SK-N-SH (cell line): ENCODE data around the gene KRT75. TPM values are rescaled to one million over a fixed set of nuclear protein-coding genes. Genes with fewer than 3 reads are reported as not detected.

ENCODE experiments used
- CTCF ChIA-PET: fragments of 300-600, 350-600 bp; formaldehyde crosslinking; extraction: SDS; loops from one replicate; lab custom pipeline; 2021; lab: Yijun Ruan, JAX
- POLR2A ChIA-PET: fragments of 350-600 bp; sonication (Branson Sonifier 250); formaldehyde crosslinking; extraction: SDS; loops from one replicate; lab custom pipeline; 2020; ENCODE audit warnings: antibody characterized with exemption, inconsistent platforms; lab: Yijun Ruan, JAX
- DNase-seq: peaks from one replicate; pipeline ENCODE4 v3.0.0; 2012
- H2AFZ ChIP-seq: fragments of 200-600 bp; sonication (generic); 2 replicates; pipeline ENCODE4 v1.8.1; 2016; ENCODE audit warnings: antibody characterized with exemption, mild to moderate bottlenecking, low read depth
- H3F3A ChIP-seq: fragments of 200-600 bp; sonication (generic); replicated peaks from 2 replicates; pipeline ENCODE3; 2016; ENCODE audit warnings: antibody characterized with exemption, mild to moderate bottlenecking; ENCODE audit not compliant: insufficient read depth
- H3K27ac ChIP-seq, 2 experiments: fragments of 200-500 bp in 1 of 2; fragments of 200-600 bp in 1 of 2; sonication (Bioruptor generic) in 1 of 2; sonication (generic), shearing (Covaris generic) in 1 of 2; 2 replicates each; pipeline versions ENCODE4 v1.5.1 to v1.6.1; 2014 to 2016; ENCODE audit warnings: low read depth in 2 of 2, inconsistent platforms in 1 of 2, low read length in 1 of 2, mild to moderate bottlenecking in 1 of 2, mixed read lengths in 1 of 2
- H3K27me3 ChIP-seq: fragments of 200-600 bp; sonication (generic), shearing (Covaris generic); 2 replicates; pipeline ENCODE4 v1.6.1; 2016; ENCODE audit warnings: mixed run types; ENCODE audit not compliant: insufficient read depth
- H3K36me3 ChIP-seq, 2 experiments: fragments of 200-500 bp in 1 of 2; fragments of 200-600 bp in 1 of 2; sonication (Bioruptor generic) in 1 of 2; sonication (generic) in 1 of 2; replicated peaks in 1 of 2; 2 replicates each; pipeline versions ENCODE3 to v1.5.1; 2014 to 2016; ENCODE audit warnings: low read length in 1 of 2, mild to moderate bottlenecking in 1 of 2; ENCODE audit not compliant: insufficient read depth in 2 of 2, control insufficient read depth in 1 of 2
- H3K4me1 ChIP-seq, 2 experiments: fragments of 200-500 bp in 1 of 2; fragments of 200-600 bp in 1 of 2; sonication (Bioruptor generic) in 1 of 2; sonication (generic), shearing (Covaris generic) in 1 of 2; 2 replicates each; pipeline versions ENCODE4 v1.5.1 to v1.6.1; 2014 to 2016; ENCODE audit warnings: low read depth in 1 of 2, low read length in 1 of 2, mixed run types in 1 of 2; ENCODE audit not compliant: insufficient read depth in 2 of 2, control insufficient read depth in 1 of 2
- H3K4me2 ChIP-seq: fragments of 200-600 bp; sonication (generic), shearing (Covaris generic); 2 replicates; pipeline ENCODE4 v1.6.1; 2017; ENCODE audit warnings: mixed run types
- H3K4me3 ChIP-seq, 2 experiments: fragments of 200-500 bp in 1 of 2; fragments of 200-600 bp in 1 of 2; sonication (Bioruptor generic) in 1 of 2; sonication (generic), shearing (Covaris generic) in 1 of 2; 2 replicates each; pipeline versions ENCODE4 v1.5.1 to v1.8.1; 2014 to 2016; ENCODE audit warnings: low read depth in 2 of 2, inconsistent platforms in 1 of 2, low read length in 1 of 2, mild to moderate bottlenecking in 1 of 2, mixed read lengths in 1 of 2, moderate library complexity in 1 of 2
- H3K79me2 ChIP-seq: fragments of 200-600 bp; sonication (generic); 2 replicates; pipeline ENCODE4 v1.8.1; 2017; ENCODE audit warnings: mild to moderate bottlenecking; ENCODE audit not compliant: insufficient read depth
- H3K9ac ChIP-seq: fragments of 200-600 bp; sonication (generic); 2 replicates; pipeline ENCODE4 v1.6.1; 2017; ENCODE audit warnings: mixed run types
- H3K9me2 ChIP-seq: fragments of 200-600 bp; sonication (generic); 2 replicates; pipeline ENCODE4 v1.6.1; 2017; ENCODE audit warnings: mixed run types
- H3K9me3 ChIP-seq: fragments of 200-600 bp; sonication (generic); 2 replicates; pipeline ENCODE4 v1.6.1; 2017; ENCODE audit warnings: mixed run types, mild to moderate bottlenecking, moderate library complexity
- H4K20me1 ChIP-seq: fragments of 200-600 bp; sonication (generic); 2 replicates; pipeline ENCODE4 v1.6.1; 2017; ENCODE audit warnings: mild to moderate bottlenecking, mixed run types; ENCODE audit not compliant: insufficient read depth
- ELF1 ChIP-seq: IDR thresholded peaks from 2 replicates; pipeline ENCODE4 v1.4.0; 2012
- EP300 ChIP-seq, 2 experiments: IDR thresholded peaks; 2 replicates each; pipeline versions ENCODE4 v1.4.0 to v1.6.1; 2012; ENCODE audit warnings: borderline replicate concordance in 1 of 2, low read depth in 1 of 2, low read length in 1 of 2
- EZH2phosphoT487 ChIP-seq: fragments of 200-600 bp; sonication (generic); IDR thresholded peaks from 2 replicates; pipeline ENCODE4 v1.6.1; 2017; ENCODE audit warnings: low read depth, mixed run types, mild to moderate bottlenecking, antibody characterized with exemption, moderate library complexity, borderline replicate concordance
- FOXM1 ChIP-seq: IDR thresholded peaks from 2 replicates; pipeline ENCODE4 v1.4.0; 2012; ENCODE audit warnings: low read depth, mild to moderate bottlenecking
- GABPA ChIP-seq: IDR thresholded peaks from 2 replicates; pipeline ENCODE4 v1.4.0; 2012; ENCODE audit warnings: low read depth, mild to moderate bottlenecking
- MXI1 ChIP-seq: IDR thresholded peaks from 2 replicates; pipeline ENCODE4 v1.6.1; 2012; ENCODE audit warnings: mild to moderate bottlenecking, low read depth, low read length, improper control_type of control experiment
- NFIC ChIP-seq: IDR thresholded peaks from 2 replicates; pipeline ENCODE4 v1.4.0; 2012; ENCODE audit warnings: borderline replicate concordance
- NRF1 ChIP-seq: IDR thresholded peaks from 2 replicates; pipeline ENCODE4 v1.6.1; 2012; ENCODE audit warnings: low read depth, mild to moderate bottlenecking, low read length
- PBX3 ChIP-seq: IDR thresholded peaks from 2 replicates; pipeline ENCODE4; 2012
- POLR2AphosphoS5 ChIP-seq: IDR thresholded peaks from 2 replicates; pipeline ENCODE4 v1.6.1; 2012; ENCODE audit warnings: low read depth, low read length
- RAD21 ChIP-seq: IDR thresholded peaks from 2 replicates; pipeline ENCODE4 v1.6.1; 2012; ENCODE audit warnings: mild to moderate bottlenecking, low read length
- RFX5 ChIP-seq: IDR thresholded peaks from 2 replicates; pipeline ENCODE4 v1.6.1; 2012; ENCODE audit warnings: mild to moderate bottlenecking, improper control_type of control experiment, low read length
- SIN3A ChIP-seq: IDR thresholded peaks from 2 replicates; pipeline ENCODE4 v1.6.1; 2012; ENCODE audit warnings: low read depth, mild to moderate bottlenecking, low read length, moderate library complexity, borderline replicate concordance
- SMC3 ChIP-seq: IDR thresholded peaks from 2 replicates; pipeline ENCODE4 v1.6.1; 2012; ENCODE audit warnings: low read depth, low read length, improper control_type of control experiment
- TAF1 ChIP-seq: IDR thresholded peaks from 2 replicates; pipeline ENCODE4 v1.6.1; 2012; ENCODE audit warnings: low read depth, mild to moderate bottlenecking, low read length, moderate library complexity, borderline replicate concordance
- TCF12 ChIP-seq: IDR thresholded peaks from 2 replicates; pipeline ENCODE4 v1.4.0; 2012
- USF1 ChIP-seq: IDR thresholded peaks from 2 replicates; pipeline ENCODE4 v1.4.0; 2012; ENCODE audit warnings: low read depth, borderline replicate concordance
- USF2 ChIP-seq: fragments of 150-350 bp; IDR thresholded peaks from 2 replicates; pipeline ENCODE4 v1.6.1; 2017; ENCODE audit warnings: antibody characterized with exemption, low read length, low read depth, borderline replicate concordance
- ZBTB33 ChIP-seq: IDR thresholded peaks from 2 replicates; pipeline ENCODE4 v1.4.0; 2012; ENCODE audit warnings: low read depth, borderline replicate concordance
- WGBS: methylation state at CpG from one replicate; pipeline ENCODE4 v1.1.6; 2017; ENCODE audit warnings: low lambda C conversion rate; 5-methylcytosine and 5-hydroxymethylcytosine counted together
- polyA plus RNA-seq, 3 experiments: library from polyadenylated mRNA; depleted of rRNA; stranded (reverse); fragments of >200 nt; gene quantifications; 2 replicates each; pipeline ENCODE4 v1.2.3, GENCODE V29; 2012

Gene KRT75
- polyA plus RNA-seq, 1 of the 3 experiments (the other 2 are of a cell fraction): not detected

GRCh38 chr12:52423035-52423434 is 11.1 kb downstream of the KRT75 start:
- H3K27ac ChIP-seq: no peak overlapping the region
- peaks cover 28% of the 10 kb centered on the region; the same call in 1 of the 2 replicates for H3K27me3 ChIP-seq
- CTCF ChIA-PET: interaction anchor here (1.0 to 1.2 kb wide), 2 partner anchors 9 to 32 kb away, joined by 3 read pairs; no protein-coding TSS in a partner anchor
- POLR2A ChIA-PET: no interaction called here
- DNase-seq: no peak
- H3K79me2 ChIP-seq: no peaks in the 10 kb centered on the region
- no peaks in the 10 kb centered on the region for H3K9me2 ChIP-seq
- no peak overlapping the region for H2AFZ ChIP-seq
- no peak overlapping the region for H3K9ac ChIP-seq
- no peaks in the 10 kb centered on the region for H3K9me3 ChIP-seq
- H3F3A ChIP-seq: no peaks in the 10 kb centered on the region
- WGBS: 26% methylated on average over 6 of the region's 6 CpGs
- no peak overlapping the region for H3K4me2 ChIP-seq
- H3K4me1 ChIP-seq: no peaks in the 10 kb centered on the region
- H3K36me3 ChIP-seq: no peaks in the 10 kb centered on the region
- no peaks in the 10 kb centered on the region for H4K20me1 ChIP-seq
- TF ChIP-seq TAF1 (no peak), GABPA (no peak), PBX3 (no peak), USF1 (no peak), EZH2phosphoT487 (no peak), ELF1 (no peak), RFX5 (no peak), NRF1 (no peak), SMC3 (no peak), RAD21 (no peak), USF2 (no peak), EP300 (IDR thresholded peaks at IDR 0.05; ENCODE audit: borderline replicate concordance in 1 of 2, low read depth in 1 of 2, low read length in 1 of 2) (no peak), MXI1 (no peak), FOXM1 (no peak), NFIC (no peak), ZBTB33 (no peak), SIN3A (no peak), POLR2AphosphoS5 (no peak), TCF12 (no peak)
- no peak overlapping the region for H3K4me3 ChIP-seq
